MM.1S (cell line): ENCODE data around the gene MARCO.
A peak's percentile ranks its signal among the peaks of the same experiment; 100 is the strongest.

ENCODE experiments used
- CTCF ChIP-seq: fragments of 300-600 bp; sonication (generic); IDR thresholded peaks from 2 replicates; pipeline ENCODE4 v1.5.1; 2016; ENCODE audit warnings: antibody characterized with exemption, low read length, mixed read lengths
- EZH2 ChIP-seq: fragments of 300-600 bp; sonication (generic); optimal IDR thresholded peaks from 2 replicates; pipeline ENCODE3; 2017; ENCODE audit warnings: low read depth, mild to moderate bottlenecking, antibody characterized with exemption, low read length, mixed read lengths
- EZH2phosphoT487 ChIP-seq: fragments of 300-600 bp; sonication (generic); IDR thresholded peaks from 2 replicates; pipeline ENCODE4 v1.6.1; 2018; ENCODE audit warnings: antibody characterized with exemption, low read length

- peak; percentile 62 for TF ChIP-seq CTCF
- no peak for TF ChIP-seq EZH2
- TF ChIP-seq EZH2phosphoT487 = no peak
These were observed 86.6 kb downstream of the MARCO start for GRCh38 chr2:119028327-119029174.
